GM18870 (cell line): ENCODE results near the gene NQO2.

ENCODE experiments used
- ATAC-seq: cut with Tn5 transposase; IDR thresholded peaks from one replicate; pipeline ENCODE4 v1.9.1; 2021; ENCODE audit warnings: moderate library complexity; ENCODE audit not compliant: unreplicated experiment

The NQO2 gene

GRCh38 chr6:2999618-3000557, at the start of gene NQO2:
Gene NQO2, plus strand, starts transcription at chr6:2999894. Its CDS starts 6,659 bp downstream, at chr6:3006553.
- ATAC-seq = no peak

GRCh38 chr6:2950713-2951112, 49.0 kb upstream of the NQO2 start:
- ATAC-seq = no peak

GRCh38 chr6:2951728-2952127, 48.0 kb upstream of the NQO2 start:
- ATAC-seq = no peak

GRCh38 chr6:2952557-2953095, 47.1 kb upstream of the NQO2 start:
- peak; percentile 48 for ATAC-seq

GRCh38 chr6:2953098-2953497, 46.6 kb upstream of the NQO2 start:
- no peak for ATAC-seq

GRCh38 chr6:2956930-2957685, 42.6 kb upstream of the NQO2 start:
- ATAC-seq = no peak

- no peak for ATAC-seq
Measured at GRCh38 chr6:2957696-2958330, 41.9 kb upstream of the NQO2 start.

GRCh38 chr6:2958331-2958711, 41.4 kb upstream of the NQO2 start:
- ATAC-seq = no peak

- no peak for ATAC-seq
Measured at GRCh38 chr6:2958776-2959175, 40.9 kb upstream of the NQO2 start.

GRCh38 chr6:2959909-2960719, 39.6 kb upstream of the NQO2 start:
- ATAC-seq = no peak

- ATAC-seq = no peak
Measured at GRCh38 chr6:2960935-2961334, 38.8 kb upstream of the NQO2 start.

- no peak for ATAC-seq
Measured at GRCh38 chr6:2961506-2961905, 38.2 kb upstream of the NQO2 start.

GRCh38 chr6:2962004-2962403, 37.7 kb upstream of the NQO2 start:
- no peak for ATAC-seq

- no peak for ATAC-seq
Measured at GRCh38 chr6:2962636-2963035, 37.1 kb upstream of the NQO2 start.

GRCh38 chr6:2963756-2964155, 35.9 kb upstream of the NQO2 start:
- no peak for ATAC-seq

GRCh38 chr6:2964793-2965505, 34.7 kb upstream of the NQO2 start:
- no peak for ATAC-seq

GRCh38 chr6:2966347-2966746, 33.3 kb upstream of the NQO2 start:
- ATAC-seq = no peak

- no peak for ATAC-seq
Measured at GRCh38 chr6:2967936-2968335, 31.8 kb upstream of the NQO2 start.

- no peak for ATAC-seq
Measured at GRCh38 chr6:2968600-2969135, 31.0 kb upstream of the NQO2 start.

GRCh38 chr6:2969549-2969948, 30.1 kb upstream of the NQO2 start:
- ATAC-seq = no peak
